ENCODE results near the gene RAD51B.

DNA sequence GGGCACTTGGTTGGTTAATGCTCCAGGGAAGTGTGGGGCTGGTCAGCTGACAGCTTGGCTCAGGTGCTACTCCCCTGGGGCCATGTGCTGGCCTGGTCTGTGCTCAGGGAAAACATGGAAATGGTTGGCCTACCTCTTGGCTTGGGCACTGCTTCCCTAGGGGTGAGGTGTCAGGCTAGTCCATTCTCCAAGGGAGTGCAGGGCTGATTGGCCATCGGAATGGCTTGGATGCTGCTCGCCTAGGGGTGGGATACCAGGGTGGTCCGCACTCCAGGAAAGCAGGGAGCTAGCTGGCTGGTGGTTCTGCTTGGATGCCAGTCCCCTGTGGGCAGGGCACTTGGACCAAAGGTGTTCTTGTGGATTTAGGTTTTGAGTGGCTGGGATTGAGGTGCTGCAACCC is 245.7 kb downstream of the RAD51B start:
- no peak for TF ChIP-seq EZH2 (IDR thresholded peaks at IDR 0.05)
- TF ChIP-seq POLR2AphosphoS5 (IDR thresholded peaks at IDR 0.05; ENCODE audit: borderline replicate concordance, low read depth, low read length): no peak
